Activated naive CD4-positive, alpha-beta T cell (primary cell): ENCODE measurements around the gene PIK3R1.

Experiments
- DNase-seq, 4 experiments: peaks; one replicate each; lab custom pipeline; 2025; lab: John Stamatoyannopoulos, UW

PIK3R1 gene

GRCh38 chr5:68331192-68332079, 115.9 kb downstream of the PIK3R1 start:
- no peak for DNase-seq

DNA sequence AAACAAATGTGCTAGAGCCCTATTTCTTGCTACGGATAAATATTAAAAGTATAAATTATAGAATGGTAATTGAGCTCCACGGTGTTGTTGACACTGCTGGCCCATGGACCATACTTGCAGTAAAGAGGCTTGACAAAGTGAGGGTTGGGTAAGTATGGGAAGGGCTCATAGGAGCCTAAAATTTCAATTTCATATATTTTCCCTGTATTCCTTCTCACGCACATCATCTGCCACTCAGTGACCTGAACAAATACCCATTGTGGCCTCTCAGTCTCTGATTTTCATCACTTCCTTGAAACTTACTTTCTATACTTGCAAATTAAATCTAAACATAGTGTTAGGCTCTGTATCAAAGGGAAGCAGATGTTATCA, 116.5 kb downstream of the PIK3R1 start:
- no peak for DNase-seq

- no peak for DNase-seq
These were observed 117.0 kb downstream of the PIK3R1 start for GRCh38 chr5:68332556-68332955.

- DNase-seq, result no peak
These were observed 118.3 kb downstream of the PIK3R1 start for GRCh38 chr5:68333649-68334552.

DNA sequence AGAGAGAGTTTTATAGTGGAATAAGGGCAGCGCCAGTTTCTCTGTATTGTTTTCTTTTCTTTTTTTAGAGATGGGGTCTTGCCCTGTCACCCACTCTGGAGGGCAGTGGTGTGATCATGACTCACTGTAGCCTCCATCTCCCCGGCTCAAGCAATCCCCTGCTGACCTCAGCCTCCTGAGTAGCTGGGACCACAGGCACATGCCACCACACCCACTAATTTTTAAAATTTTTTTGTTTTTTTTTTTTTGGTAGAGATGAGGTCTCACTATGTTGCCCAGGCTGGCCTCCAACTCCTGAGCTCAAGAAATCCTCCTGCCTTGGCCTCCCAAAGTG, 119.0 kb downstream of the PIK3R1 start:
- DNase-seq, result no peak

DNA sequence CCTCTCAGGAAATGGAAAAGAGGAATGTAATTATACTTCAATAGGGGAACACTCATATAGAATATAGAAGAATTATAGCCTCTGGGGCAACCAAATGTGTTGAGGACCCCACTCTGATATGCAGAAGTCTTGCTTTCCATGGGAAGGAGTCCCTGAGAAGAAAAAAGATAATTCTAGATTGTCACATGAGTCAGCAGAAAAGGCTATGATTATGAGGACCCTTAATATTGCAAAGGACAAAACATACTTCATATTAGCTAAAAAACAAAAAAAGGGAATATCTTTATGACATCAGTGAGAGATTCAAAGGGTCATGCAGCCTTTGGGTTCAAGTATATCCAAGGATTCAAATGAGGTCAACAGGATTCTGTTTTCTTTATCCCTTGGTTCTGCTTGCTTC, 119.5 kb downstream of the PIK3R1 start:
- DNase-seq, result no peak

DNA sequence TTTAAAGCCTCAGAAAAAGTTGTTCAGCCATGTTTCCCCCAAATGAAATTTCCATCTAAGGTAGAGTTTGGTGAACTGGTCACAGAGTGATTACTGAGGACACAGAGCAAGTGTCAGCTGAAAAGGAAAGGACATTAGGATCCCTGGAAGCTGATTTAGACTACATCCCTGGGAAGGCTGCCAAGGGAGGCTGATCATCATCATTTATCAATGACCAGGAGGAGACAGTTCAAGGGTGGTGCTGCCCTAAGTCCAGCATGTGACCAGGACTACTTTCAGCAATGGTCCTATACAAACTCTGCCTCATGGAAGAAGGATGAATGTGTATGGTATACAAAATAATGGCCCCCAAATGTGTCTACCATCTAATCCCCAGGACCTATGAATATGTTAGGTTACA, 120.6 kb downstream of the PIK3R1 start:
- no peak for DNase-seq

GRCh38 chr5:68337235-68337634, 121.7 kb downstream of the PIK3R1 start:
- DNase-seq, result no peak

GRCh38 chr5:68339921-68340321, 124.4 kb downstream of the PIK3R1 start:
- DNase-seq, result no peak

DNA sequence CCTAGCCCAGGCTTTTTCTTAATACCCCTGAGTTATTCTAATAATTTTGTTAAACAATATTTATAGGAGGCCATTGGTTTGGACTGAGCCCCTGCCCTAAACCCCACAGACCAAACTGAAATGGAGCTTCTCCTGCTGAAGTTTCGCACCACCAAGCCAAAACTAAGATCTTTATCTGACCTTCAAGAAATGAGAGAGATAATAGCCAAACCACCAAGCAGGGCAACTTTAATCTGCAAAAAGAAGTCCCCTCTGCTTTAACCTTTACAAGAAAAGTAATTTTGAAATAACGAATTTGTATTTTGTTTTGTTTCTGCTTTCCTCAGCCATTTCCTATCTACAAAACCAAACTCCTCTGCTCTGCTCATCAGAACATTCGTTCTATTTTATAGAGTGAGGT, 125.5 kb downstream of the PIK3R1 start:
- DNase-seq, result no peak

DNA sequence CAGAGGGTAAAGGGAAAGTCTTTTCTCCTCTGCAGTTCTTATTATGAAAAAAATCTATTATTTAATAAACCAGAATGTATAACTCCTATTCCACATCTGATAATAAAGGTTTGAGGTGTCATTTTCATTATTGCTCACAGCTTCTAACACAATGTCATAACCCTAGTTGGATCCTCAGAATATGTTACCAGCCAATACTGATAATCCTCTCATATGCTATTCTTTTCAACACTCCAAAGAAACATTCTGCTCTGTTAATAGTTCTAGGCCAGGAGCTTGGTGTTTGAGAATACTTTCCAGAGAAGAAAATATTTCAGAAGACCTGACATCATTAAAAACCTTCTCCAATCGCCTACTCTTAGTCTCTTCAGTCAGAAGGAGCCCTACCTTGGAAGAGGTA, 127.1 kb downstream of the PIK3R1 start:
- DNase-seq, result no peak

DNA sequence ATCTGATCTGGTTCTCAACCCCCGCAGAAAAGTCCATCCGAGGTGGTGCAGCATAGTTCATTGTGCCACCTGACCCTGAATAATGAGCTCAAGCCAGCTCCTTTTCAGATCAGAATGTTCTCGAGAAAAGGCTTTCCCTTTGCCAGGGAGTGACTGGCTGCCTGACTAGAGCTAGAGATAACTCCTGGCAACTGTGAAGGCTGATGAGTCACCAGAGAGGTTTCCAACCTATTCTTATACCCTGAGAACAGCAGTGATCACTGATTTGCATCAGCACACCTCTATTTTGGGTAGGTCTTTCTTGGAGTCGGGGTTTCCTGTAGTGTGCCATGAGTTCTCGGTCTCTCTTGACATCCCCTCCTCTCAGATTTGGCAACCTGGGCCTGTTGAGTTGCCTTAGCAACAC, 127.9 kb downstream of the PIK3R1 start:
- no peak for DNase-seq

GRCh38 chr5:68344447-68345111, 129.0 kb downstream of the PIK3R1 start:
- no peak for DNase-seq

DNA sequence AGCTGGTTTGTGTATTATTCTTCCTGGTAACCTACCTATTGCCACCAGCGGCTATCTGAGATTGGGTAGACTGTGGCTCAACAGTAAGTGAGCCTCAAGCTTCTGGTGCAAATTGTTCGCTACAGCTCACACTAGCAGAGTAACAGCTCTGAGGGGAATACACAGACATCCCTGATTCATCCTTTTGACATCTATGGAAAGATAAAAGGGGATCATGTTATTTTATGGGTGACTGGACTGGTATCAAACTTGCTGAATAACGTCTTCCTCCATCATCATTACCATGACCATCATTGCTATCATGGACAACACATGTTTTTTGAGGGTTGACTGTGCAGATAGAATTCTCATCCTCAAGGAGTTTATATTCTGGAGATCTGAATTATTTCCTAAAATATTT, 129.6 kb downstream of the PIK3R1 start:
- DNase-seq, result no peak

DNA sequence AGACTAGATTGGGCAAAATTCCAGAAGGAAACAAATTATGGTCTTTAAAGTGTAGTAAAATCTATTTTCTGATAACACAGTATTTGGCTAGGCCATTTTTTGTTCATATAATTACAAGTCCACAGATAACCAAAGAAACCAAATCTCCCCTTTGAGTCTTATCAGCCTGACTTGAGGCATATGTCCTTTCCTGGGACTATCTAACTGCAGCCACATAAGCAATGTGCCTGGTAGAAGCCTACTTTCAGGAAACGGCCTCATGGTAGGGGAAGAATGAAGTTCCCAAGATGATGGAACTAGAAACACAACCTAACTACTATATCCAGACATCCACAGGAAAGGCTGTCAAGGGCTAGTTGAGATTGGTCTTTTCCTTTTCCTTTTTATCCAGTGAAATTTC, 130.0 kb downstream of the PIK3R1 start:
- no peak for DNase-seq

GRCh38 chr5:68347536-68347935, 132.0 kb downstream of the PIK3R1 start:
- DNase-seq, result no peak

DNA sequence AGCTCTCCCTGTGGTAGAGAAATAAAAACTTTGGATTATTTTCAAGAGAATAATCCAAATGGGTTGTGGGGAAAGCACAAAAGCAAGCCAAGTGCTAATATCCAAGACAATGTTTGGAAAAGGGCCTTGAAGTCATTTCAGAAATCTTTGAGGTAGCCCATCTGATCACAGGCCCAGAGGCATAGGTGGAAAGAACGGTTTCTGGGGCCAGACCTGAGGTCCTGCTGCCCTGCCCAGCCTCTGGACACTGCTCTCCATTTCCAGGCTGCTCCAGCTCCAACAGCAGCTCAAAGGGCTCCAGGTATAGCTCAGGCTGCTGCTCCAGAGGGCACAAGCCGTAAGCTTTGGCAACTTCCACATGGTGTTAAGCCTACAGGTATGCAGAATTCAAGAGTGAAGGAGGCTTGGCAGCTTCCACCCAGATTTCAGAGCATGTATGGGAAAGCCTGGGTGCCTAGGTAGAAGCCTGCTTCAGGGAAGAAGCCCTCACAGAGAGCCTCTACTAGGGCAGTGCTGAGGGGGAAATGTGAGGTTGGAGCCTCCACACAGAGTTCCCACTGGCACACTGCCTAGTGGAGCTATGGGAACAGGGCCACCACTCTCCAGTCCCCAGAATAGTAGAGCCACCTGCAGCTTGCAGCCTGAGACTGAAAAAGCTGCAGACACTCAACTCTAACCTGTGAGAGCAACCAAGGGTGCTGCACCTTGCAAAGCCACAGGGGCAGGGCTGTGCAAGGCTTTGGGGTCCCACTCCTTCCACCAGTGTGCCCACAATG, 133.1 kb downstream of the PIK3R1 start:
- no peak for DNase-seq

GRCh38 chr5:68350176-68350575, 134.6 kb downstream of the PIK3R1 start:
- DNase-seq, result no peak
